Measurements from ENCODE around the gene ZNF222.

The ZNF222 gene

DNA sequence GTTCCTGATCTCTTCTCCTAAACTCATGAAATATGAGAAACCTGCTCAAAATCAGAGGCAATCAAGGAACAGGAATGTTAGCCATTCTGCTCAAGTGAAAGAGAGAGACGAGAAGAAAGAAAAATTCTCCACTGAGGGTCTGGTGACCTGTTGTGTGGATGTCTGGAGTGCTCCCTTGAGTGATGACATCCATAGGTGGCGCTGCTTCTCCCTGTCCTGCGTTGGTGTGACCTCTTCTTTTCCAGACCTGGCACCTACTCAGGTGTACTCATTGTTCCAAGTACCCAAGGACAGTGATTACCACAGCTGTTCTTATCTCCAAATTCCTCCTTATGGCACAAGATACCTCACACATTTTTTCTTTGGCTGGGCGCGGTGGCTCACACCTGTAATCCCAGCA is 30.7 kb downstream of the ZNF222 start:
- no peak for DNase-seq (ENCODE audit: low read depth)

DNA sequence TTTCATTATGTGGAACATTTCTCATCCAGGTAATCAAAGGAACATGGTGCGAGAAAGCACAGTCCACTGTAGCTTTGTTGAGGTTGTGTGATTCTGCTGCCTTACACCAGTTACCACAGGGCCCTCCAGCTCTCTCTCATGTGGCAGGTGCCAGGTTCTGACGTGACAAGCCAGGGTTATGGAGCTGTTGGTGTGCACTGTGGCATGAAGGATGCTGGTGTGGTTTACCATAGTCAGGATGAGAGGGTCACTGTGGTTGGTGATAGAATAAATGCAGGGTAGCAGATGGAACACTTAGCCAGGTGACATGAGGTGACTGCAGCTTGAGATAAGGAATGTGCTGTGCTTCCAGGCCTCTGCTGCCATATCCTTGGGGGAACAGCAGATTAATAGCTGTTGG is 34.0 kb downstream of the ZNF222 start:
- DNase-seq (ENCODE audit: low read depth): no peak

DNA sequence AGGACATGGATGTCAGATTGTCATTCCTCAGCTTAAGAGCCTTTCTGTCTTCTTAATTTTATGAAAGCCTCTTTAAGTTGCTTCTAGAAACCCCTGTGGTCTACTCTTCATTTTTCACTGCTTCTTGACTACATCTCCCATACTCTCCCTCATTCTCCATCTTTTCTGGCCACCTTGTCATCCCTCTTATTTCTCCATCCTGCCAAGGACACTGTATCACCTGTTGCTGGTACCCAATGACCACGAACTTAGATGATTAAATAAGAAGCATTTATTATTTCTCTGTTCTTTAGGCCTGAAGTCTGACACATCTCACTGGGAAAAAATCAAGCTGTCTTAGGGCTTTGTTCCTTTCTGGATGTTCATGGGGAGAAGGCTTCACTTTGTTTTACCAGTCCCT is 35.9 kb downstream of the ZNF222 start:
- no peak for DNase-seq (ENCODE audit: low read depth)

DNA sequence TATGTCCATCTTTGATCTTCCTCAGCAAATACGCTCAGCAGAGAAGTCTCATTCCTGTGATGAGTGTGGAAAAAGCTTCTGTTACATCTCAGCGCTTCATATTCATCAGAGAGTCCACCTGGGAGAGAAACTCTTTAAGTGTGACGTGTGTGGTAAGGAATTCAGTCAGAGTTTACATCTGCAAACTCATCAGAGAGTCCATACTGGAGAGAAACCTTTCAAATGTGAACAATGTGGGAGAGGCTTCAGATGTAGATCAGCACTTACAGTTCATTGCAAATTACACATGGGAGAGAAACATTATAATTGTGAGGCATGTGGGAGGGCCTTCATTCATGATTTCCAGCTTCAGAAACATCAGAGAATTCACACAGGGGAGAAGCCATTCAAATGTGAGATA is 41.1 kb downstream of the ZNF222 start:
- DNase-seq (ENCODE audit: low read depth): no peak

DNA sequence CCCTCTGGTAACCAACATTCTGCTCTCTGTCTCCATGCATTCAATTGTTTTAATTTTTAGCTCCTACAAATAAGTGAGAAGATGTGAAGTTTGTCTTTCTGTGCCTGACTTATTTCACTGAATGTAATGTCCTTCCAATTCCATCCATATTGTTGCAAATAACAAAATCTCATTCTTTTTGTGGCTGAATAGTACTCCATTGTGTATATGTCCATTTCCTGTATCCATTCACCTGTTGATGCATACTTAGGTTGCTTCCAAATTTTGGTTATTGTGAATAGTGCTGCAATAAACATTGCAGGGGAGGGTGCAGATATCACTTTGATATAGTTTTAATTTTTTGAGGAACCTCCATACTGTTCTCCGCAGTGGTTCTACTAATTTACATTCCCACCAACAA is 44.2 kb downstream of the ZNF222 start:
- no peak for DNase-seq (ENCODE audit: low read depth)

DNA sequence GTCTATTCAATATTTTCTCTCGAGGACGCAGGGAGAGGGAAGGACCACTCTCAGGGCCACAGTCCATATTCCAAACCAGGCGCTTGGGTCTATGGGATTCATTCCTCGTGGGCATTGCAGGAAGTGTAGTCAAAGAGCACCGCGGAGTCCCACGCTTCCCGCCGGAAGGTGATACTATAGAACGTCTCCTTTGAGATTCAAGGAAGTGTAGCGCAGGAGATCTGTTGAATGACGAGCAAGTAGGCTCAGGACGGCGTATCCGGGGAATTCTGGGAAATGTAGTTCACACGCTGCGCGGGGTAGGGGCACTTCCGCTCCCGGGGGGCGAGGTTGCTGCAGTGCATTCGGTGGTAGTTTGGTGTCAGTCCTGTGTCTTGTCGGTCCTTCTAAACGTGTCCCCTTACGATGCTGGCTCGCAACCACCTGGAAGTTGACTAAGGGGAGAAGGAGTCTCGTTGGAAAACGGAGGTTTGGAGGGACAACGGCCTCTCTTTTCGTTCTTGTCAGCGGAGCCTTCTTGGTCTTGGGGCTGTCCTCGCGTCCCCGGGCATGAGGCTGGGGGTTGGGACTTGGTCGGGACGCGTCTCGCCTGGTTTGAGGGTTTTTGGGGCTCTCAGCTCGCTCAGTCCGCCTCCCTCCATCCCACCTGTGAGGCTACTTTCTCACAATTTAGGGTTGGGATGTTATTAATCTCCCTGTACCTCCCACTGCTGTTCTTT is 46.8 kb downstream of the ZNF222 start, which contains the start of gene ZNF284:
Gene ZNF284, plus strand, starts transcription at position 336 of the 719 bp plus-strand sequence. CDS start 4,231 bp downstream, outside the sequence.
- DNase-seq (ENCODE audit: low read depth): peak; percentile 70

DNA sequence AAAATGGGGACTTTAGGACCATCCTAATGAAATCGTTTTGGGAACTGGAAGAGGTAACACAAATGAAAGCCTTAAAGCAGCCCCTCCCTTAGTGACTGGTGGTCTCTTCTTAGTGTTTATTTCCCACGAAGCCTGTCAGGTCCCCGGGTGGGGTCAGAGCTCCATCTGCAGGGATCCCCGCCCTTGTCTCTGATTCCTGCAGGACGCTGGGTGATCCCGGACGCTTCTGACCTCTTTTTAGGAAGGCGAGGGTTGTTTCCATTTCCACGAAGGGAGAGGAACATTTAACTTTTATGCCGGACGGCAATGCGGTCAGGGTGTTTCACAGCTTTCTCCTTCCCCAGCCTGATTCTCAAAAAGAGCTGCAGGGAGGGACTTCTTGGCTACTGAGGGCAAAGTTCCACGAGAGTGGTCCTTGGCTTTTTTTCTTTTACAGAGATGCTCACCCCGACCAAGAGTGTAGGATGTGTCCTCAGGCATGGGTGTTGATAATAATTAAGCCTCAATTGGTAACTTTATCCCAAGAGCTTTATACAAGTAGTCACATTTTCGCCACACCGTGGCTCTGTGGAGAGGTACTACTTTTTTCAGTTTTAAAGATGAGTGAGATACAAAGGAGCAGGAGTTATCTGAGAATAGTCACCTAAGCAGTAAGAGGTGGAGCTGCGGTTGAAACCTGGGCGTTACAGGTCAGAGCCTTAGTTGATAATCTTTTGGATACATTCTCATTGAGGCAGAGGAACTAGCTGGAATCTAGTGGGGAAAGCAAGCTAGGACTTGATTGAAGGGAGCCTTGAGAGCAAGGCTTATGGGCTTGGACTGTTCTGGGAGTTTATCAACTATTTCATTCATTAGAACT is 47.6 kb downstream of the ZNF222 start:
- DNase-seq (ENCODE audit: low read depth): no peak

DNA sequence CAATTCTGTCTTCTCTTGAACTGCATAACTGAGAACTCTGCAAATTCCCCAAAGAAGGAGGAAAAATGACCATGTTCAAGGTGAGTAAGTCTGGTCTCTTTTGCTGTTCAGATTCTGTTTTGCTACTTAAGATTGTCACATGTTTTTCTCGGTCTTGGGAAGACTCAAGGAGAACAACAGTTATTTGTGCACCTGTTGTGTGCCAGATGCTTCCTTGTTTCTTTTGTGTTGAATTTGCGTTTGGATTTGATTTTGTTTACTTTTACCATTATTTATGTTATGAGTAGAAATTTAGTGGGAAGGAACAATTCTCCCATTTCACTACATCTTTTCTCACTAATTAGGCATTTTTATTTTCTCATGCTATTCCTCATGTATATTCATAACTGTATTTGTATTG is 51.1 kb downstream of the ZNF222 start:
- DNase-seq (ENCODE audit: low read depth): no peak

Measured in stimulated activated CD8-positive, alpha-beta memory T cell treated with anti-CD3 and anti-CD28 coated beads, Interleukin-12 subunit alpha, Interleukin-12 subunit beta, amount 100 ng/mL, for 1 hour (primary cell).